Sciatic nerve (tissue), 2 donors: ENCODE data around the gene PODNL1. TPM values are rescaled to one million over a fixed set of nuclear protein-coding genes. Genes with fewer than 3 reads are reported as not detected.
"Not testable (repeated sequence)": the region's sequence is repeated elsewhere in the genome, so short reads cannot be mapped to it uniquely, and the experiment has no call there.

ENCODE experiments used
- ATAC-seq: fragments of 200-7000 bp; cut with Tn5 transposase; one replicate; pipeline ENCODE4 v1.9.1; 2020; ENCODE audit warnings: mild to moderate bottlenecking, moderate library complexity
- DNase-seq: peaks from one replicate; pipeline ENCODE4 v3.0.0-alpha.2; 2020; ENCODE audit warnings: low spot score
- intact Hi-C: fragments of 100-400 bp; cut with DNase I; formaldehyde crosslinking; loops from one replicate; pipeline ENCODE4 v1.14.2; 2022
- total RNA-seq: library from RNA; stranded (reverse); fragmentation: NEBNext Ultra II Directional; extraction: Animal tissue kit (Norgen Biotek cat#: 25700); gene quantifications from one replicate; pipeline ENCODE4 v1.2.1, GENCODE V29; 2021
- donor health status: DM: no; HTN: no; CAD: no.
- donor health status: DM: no; HTN: no; CAD: no.

Gene PODNL1
- total RNA-seq, 1 donor from 2014 or later: 17.8 TPM

DNA sequence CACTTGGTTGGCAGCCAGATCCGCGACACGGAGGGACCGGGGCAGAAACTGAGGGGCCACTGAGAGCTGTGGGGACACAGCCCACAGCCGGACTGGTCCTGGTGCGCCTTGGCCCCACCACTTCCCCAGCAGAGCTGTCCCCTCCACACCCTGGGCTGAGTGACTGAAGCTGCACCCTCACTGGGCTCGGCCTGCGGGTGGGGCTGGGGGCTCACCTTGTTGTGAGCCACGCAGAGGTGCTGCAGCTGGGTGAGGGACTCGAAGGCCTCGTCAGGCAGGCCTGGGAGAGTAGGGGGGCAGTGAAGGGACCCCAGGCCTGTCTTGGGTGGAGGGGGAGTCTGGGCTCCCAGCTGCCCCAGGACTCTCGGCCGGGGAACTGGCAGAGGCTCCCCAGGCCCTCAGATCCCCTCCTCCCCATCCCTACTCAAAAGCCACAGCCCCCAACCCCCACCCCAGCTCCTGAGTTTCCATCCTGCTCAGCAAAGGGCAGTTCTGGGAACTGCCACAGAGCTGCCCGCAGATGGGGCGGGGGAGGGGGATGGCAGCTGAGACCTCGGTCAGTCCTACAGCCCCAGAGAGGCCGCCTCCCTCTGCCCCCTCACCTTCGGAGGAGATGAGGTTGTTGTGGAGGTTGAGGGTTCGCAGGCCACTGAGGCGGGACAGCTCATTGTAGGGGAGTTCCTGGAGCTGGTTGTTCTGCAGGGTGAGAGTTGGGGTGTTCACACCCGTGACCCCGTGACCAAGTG is 2.3 kb downstream of the PODNL1 start:
- intact Hi-C loops: no loop called here
- no peak for ATAC-seq
- no peak for DNase-seq

DNA sequence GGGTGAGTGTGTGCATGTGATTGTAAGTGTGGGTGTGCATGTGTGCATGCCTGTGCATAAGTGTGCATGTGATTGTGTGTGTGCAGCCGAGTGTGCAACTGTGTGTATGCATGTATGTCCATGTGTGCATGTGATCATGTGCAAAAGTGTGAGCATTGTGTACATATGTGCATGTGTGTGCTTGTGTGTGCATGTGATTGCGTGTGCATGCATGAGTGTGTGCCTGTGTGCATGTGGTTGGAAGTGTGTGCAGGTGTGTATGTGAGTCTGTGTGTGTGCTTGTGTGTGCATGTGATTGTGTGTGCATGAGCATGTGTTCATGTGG is 3.5 kb downstream of the PODNL1 start:
- no peak for DNase-seq
- intact Hi-C loops: no loop called here
- no peak for ATAC-seq

DNA sequence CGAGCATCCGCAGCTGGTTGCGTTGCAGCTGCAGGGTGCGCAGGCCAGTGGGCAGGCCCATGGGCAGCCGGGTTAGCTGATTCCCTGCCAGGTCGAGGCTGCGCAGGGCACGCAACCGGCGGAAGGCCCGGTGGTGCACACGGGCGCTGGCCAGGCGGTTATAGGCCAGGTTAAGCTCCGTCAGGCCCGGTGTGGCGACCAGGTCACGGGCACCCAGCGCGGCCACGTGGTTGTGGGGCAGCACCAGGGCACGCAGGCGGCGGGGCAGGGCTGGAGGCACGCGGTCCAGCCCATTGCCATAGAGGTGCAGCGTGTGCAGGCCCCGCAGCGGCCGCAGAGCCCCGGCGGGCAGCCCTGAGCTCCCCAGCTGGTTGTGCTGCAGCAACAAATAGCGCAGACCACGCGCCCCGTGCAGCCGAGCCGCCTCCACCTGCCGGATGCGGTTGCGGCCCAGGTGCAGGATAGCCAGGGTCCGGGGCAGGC is 5.3 kb downstream of the PODNL1 start:
- no peak for ATAC-seq
- no peak for DNase-seq
- intact Hi-C loops: no loop called here

DNA sequence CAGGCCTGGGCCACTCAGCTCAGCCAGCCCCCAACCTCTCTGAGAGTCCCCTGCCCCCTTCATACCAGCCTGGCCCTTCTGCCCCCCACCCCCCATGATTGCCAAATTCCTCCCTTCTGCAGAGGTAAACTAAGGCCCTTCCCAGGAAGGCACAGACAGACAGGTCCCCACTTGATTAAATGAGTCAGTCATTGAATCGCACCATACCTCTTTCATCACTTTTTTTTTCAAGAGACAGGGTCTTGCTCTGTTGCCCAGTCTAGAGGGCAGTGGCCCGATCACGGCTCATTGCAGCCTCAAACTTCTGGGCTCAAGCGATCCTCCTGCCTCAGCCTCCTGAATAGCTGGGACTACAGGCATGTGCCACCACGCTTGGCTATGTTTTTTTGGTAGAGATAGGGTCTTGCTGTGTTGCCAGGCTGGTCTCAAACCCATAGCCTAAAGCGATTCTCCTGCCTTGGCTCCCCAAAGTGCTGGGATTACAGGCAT is 6.0 kb downstream of the PODNL1 start:
- DNase-seq (no peak), ATAC-seq (no peak)
- intact Hi-C loops: no loop called here

DNA sequence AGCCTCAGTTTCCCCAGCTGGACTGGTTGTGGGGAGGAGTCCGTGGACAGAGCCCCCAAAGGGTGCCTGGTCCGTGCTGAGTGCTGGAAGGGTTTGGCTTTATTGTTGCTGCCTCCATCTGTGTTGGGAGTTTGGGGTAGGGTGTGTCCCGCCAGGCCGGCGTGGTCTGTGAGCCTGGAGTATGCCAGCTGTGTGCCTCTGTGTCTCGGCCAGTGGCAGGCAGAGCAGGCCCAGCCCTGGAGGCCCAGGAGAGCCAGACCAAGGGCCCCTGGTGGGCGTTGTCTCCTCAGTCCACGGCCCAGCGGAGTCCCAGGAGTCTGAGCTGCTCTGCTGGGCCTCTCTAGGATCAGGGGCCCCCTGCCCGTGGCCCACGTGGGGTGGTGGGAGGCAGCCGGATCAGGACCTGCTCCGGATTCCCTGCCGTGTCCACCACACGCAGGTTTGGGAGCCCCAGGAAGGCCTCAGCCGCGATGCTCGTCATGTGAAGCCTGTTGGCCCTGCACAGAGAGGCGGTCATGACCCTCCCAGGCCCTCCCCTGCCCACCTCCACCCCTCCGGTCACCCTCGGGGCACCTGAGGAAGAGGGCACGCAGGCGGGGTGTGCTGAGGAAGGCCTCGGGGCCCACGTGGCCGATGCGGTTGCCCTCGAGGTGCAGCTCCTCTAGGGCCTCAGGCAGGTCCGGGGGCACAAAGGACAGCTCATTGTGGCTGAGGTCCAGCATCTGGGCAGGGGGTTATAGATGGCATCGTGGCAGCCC is 6.6 kb downstream of the PODNL1 start:
- intact Hi-C loops: no loop called here
- peak; percentile 27 for ATAC-seq
- no peak for DNase-seq

DNA sequence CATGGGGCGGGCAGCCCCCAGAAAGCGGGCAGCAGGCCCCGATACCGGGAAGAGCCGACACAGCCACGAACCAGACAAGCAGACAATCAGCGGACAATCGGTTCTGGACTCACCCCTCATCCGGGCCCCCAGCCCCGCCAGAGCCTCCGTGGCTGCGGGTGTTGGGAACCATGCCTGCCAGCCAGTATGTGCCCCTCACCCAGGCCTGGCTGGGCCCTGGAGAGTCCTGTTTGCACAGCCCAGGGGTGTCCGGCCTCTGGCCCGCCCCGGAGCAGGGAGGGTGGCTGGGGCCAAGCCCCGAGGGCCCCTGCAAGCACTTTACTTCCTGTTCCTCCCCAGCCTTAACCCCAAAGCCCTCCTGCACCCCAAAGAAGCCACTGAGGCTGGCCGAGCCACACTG is 7.8 kb downstream of the PODNL1 start:
- no peak for DNase-seq
- ATAC-seq: peak; percentile 51
- intact Hi-C loops: no loop called here

DNA sequence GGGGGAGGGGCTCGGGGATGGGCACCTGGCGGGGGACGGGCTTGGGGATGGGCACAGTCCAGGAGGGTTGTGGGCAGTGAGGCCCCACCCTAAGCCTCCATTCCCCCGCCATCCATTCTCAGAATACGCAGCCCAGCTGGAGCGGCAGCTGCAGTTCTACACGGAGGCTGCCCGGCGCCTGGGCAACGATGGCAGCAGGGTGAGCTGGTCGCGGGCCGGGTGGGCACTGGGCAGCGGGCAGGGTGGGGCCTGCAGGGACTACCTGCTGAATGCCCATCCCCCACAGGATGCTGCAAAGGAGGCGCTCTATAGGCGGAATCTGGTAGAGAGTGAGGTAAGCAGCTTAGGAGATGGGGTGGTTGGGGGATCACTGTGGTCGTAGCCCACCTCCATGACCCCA is 8.3 kb downstream of the PODNL1 start:
- intact Hi-C loops: no loop called here
- DNase-seq: no peak
- no peak for ATAC-seq

DNA sequence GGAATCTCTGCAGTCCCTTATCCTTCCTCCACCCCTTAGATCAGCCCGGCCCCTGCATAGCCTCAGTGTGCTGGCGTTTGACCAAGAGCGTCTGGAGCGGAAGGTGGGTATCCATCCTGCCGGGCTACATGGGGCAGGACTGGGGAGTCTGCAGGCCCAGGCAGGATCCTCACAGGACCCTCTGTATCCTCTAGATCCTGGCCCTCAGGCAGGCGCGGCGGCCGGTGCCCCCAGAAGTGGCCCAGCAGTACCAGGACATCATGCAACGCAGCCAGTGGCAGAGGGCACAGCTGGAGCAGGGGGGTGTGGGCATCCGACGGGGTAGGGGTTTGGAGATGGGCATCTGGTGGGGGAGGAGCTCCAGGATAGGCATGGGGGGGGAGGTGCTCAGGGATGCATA is 8.9 kb downstream of the PODNL1 start:
- no peak for DNase-seq
- ATAC-seq: no peak
- intact Hi-C loops: no loop called here

DNA sequence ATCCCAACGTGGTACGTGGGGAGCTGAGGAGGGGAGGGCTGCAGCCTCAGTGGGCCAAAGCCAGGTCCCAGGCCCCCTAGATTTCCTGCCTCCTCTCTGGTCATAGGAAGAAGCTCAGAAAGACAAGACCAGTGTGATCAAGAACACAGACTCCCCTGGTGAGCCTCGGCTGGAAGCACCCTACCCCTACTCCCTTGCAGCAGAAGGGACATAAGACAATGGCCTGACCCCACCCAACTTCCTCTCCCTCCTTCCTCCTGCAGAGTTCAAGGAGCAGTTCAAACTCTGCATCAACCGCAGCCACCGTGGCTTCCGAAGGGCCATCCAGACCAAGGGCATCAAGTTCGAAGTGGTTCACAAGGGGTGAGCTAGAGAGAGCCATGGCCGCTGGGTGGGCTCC is 11.5 kb downstream of the PODNL1 start:
- ATAC-seq (no peak), DNase-seq (no peak)
- intact Hi-C loops: no loop called here

DNA sequence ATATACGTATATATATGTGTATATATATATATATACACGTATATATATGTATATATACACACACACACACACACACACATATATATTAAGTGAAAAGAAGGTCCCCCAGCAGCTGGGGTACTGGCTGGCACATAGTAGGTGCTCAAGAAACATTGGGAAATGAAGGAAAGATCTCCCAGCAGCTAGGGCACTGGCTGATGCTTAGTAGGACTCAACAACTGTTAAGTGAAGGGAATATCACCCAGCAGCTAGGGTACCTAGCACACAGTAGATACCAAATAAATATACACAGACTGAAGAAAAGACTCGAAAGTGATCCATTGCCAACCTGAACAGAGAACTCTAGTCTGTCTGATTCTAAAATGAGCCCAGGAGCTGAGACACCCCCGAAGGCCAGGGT is 12.2 kb downstream of the PODNL1 start:
- no peak for ATAC-seq
- DNase-seq: no peak
- intact Hi-C loops: no loop called here

DNA sequence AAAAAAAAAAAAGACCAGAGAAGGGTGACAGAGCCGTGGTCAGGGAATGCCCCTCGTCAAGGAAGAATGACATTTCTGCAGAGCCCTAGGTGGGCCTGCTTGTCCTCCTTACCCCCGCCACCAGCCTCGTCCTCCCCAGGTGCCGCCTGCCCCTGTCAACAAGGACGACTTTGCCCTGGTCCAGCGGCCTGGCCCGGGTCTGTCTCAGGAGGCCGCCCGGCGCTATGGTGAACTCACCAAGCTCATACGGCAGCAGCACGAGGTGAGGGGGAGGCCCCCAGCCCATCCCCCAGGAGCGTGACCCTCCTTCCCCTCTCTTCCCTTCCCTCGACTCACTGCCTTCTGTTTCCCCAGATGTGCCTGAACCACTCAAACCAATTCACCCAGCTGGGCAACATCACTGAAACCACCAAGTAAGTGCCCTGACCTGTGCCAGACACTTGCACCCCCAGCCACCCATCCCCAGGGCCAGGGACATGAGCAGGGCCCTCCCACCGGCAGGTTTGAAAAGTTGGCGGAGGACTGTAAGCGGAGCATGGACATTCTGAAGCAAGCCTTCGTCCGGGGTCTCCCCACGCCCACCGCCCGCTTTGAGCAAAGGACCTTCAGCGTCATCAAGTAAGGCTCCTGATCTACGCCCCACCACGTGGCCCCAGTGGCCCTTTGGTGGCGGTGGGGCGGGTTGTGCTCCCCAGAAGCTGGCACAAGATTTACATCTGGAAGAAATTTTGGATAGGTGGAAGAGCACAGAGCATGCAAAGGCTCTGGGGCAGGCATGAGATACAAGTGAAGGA is 14.8 kb downstream of the PODNL1 start:
- intact Hi-C loops: no loop called here
- ATAC-seq (no peak), DNase-seq (no peak)

DNA sequence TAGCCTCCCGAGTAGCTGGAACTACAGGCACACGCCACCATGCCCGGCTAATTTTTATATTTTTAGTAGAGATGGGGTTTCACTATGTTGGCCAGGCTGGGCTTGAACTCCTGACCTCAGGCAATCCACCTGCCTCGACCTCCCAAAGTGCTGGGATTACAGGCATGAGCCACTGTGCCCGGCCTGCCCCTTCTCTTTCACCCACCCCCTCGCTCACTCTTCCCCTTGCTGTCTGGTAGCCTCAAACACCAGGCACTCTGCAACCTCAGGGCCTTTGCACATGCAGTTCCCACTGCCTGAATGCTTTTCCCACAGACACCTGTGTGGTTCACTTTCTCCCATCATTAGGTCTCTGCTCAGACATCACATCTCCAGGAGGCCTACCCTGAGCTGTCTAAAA is 16.1 kb downstream of the PODNL1 start:
- intact Hi-C loops, DNase-seq, ATAC-seq: not testable (repeated sequence)

DNA sequence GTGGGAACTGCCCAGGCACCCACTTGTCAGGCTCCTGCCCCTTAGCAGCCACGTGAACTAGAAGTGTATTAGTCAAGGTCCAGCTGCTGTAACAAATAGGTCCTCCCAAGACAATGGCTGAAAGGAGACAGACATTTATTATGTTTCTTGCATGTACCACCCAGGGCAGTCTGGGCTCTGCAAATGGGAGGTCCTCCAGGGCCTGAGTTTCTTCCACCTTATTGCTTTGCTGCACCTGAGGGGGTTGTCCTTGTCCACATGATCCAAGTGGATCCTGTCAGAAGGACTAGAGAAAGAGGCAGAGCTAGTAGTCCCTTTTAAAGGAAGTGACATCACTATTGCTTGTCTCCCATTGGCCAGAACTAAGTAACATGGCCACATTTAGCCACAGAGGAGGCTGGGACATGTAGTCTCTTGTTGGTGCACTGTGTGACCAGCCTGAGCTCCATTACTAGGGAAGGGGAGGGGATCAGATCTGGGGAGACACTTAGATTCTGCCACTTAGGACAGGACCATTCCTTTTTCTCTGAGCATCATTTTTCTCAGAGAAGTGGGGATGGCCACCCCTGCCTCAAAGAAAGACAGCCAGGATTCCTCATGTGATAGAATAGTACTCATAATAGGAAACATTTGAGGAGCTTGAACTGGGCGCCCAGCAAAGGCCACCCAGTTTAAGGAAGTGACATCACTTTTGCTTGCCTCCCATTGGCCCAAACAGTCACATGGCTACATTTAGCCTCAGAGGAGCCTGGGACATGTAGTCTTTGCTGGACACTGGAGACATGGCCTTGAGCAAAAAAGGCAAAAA is 17.1 kb downstream of the PODNL1 start:
- intact Hi-C loops: no loop called here
- DNase-seq (no peak), ATAC-seq (peak; percentile 82)

DNA sequence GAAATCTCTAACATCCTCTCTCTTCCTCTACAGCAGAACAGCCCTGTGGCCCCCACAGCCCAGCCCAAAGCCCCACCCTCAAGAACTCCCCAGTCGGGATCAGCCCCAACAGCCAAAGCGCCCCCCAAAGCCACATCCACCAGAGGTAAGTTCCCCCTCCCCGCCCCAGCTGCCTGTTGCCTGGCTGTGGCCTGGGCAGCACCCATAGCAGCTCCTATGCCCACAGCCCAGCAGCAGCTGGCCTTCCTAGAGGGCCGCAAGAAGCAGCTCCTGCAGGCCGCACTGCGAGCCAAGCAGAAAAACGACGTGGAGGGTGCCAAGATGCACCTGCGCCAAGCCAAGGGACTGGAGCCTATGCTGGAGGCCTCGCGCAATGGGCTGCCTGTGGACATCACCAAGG is 17.7 kb downstream of the PODNL1 start:
- DNase-seq: no peak
- intact Hi-C loops: no loop called here
- no peak for ATAC-seq

DNA sequence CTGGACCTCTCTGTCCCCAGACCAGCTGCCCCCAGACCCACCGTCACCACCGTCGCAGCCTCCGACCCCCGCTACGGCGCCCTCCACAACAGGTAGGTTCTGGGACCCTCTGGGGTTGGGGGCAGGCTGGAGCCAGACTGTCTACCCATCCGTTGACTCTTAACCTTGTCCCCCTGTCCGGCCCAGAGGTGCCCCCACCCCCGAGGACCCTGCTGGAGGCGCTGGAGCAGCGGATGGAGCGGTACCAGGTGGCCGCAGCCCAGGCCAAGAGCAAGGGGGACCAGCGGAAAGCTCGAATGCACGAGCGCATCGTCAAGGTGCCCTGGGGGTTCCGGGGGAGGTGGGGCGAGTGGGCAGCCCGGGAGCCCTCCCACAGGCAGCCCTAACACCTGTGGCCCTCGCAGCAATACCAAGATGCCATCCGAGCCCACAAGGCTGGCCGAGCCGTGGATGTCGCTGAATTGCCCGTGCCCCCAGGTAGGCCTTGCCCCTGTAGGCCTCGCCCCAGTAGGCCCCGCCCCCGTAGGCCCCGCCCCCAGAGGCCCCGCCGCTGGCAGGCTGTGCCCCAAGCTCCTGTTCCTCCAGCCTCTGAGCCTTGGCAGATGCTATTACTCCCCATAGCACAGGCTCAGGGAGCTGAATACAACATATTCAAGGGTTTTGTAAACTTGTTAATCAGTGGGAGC is 19.3 kb downstream of the PODNL1 start:
- intact Hi-C loops: no loop called here
- no peak for DNase-seq
- ATAC-seq: no peak

DNA sequence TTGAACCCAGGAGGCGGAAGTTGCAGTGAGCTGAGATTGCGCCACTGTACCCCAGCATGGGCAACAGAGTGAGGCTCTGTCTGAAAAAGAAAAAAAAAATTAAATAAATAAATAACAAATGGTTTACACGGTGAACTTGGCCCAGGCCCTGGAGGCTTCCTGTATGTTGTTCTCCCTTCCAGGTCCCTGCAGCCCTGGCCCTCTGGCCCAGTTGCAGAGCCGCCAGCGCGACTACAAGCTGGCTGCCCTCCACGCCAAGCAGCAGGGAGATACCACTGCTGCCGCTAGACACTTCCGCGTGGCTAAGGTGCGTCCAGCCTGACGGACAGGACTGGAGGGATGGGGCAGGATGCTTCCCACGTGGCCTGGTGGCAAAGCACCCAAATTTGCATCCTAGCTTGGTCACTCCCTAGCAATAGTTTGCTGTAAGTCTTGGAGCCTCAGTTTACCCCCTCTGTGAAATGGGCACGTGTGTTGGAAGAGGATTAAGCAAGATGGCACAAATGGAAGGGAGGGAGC is 20.3 kb downstream of the PODNL1 start:
- no peak for DNase-seq
- ATAC-seq: no peak
- intact Hi-C loops: no loop called here

DNA sequence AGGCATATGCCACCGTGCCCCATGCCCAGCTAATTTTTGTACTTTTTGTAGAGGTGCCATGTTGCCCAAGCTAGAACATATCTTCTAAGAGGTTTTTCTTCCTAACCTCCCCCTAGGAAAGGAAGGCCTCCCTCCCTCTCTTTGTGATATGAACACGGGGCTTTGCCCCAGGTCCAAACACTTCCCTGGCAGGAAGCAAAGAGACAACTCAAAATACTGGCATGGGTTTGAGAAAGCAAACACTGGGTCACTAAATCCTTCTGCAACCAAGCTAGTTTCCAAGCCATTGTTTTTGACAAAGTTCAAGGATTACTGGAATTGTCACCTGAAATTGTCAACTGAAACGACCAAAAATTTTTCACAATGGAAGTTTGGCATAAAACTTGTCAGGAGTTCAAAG is 23.4 kb downstream of the PODNL1 start:
- intact Hi-C loops: no loop called here

DNA sequence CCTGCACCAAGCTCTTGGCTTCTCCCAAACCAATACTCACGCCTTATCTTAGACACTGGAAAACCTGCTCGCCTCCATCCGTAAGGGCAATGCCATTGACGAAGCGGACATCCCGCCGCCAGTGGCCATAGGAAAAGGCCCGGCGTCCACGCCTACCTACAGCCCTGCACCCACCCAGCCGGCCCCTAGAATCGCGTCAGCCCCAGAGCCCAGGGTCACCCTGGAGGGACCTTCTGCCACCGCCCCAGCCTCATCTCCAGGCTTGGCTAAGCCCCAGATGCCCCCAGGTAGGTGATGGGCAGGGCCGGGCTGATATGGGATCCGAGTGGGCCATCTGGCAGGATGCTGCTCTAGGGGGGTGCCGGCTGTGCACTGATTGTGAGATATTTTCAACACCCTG is 24.9 kb downstream of the PODNL1 start:
- intact Hi-C loops: no loop called here

More for the DNA sequence above, 23.4 kb downstream of the PODNL1 start:
- no peak for DNase-seq
- ATAC-seq: no peak

More for the DNA sequence above, 24.9 kb downstream of the PODNL1 start:
- ATAC-seq: no peak
- DNase-seq: no peak
